IMR-90 (cell line): ENCODE results near the gene RASGRF2.

Experiments
- BHLHE40 ChIP-seq: fragments of 150-350 bp; IDR thresholded peaks from 2 replicates; pipeline ENCODE4 v1.6.1; 2016; ENCODE audit warnings: mild to moderate bottlenecking, low read depth, low read length
- CTCF ChIP-seq: conservative IDR thresholded peaks from 2 replicates; pipeline ENCODE4 v1.5.1; 2012; ENCODE audit warnings: mild to moderate bottlenecking, low read depth, low read length, improper control_type of control experiment
- ELK1 ChIP-seq: fragments of 150-350 bp; IDR thresholded peaks from 2 replicates; pipeline ENCODE4 v1.6.1; 2016; ENCODE audit warnings: low read depth, mild to moderate bottlenecking, low read length, moderate library complexity, borderline replicate concordance
- MXI1 ChIP-seq: IDR thresholded peaks from 2 replicates; pipeline ENCODE4 v1.6.1; 2012; ENCODE audit warnings: low read depth, mild to moderate bottlenecking, low read length, moderate library complexity, borderline replicate concordance
- POLR2A ChIP-seq: IDR thresholded peaks from 2 replicates; pipeline ENCODE4 v1.6.1; 2012; ENCODE audit warnings: mild to moderate bottlenecking, low read depth, low read length
- RCOR1 ChIP-seq: IDR thresholded peaks from 2 replicates; pipeline ENCODE4 v1.6.1; 2012; ENCODE audit warnings: mild to moderate bottlenecking, low read length, improper control_type of control experiment; ENCODE audit not compliant: insufficient replicate concordance
- RFX5 ChIP-seq: IDR thresholded peaks from 2 replicates; pipeline ENCODE4 v1.8.0; 2012; ENCODE audit warnings: low read depth, mild to moderate bottlenecking, low read length, moderate library complexity
- SMC3 ChIP-seq: fragments of 150-350 bp; IDR thresholded peaks from 2 replicates; pipeline ENCODE4 v1.6.1; 2016; ENCODE audit warnings: low read depth, mild to moderate bottlenecking, antibody characterized with exemption, low read length, moderate library complexity

GRCh38 chr5:81172710-81173109 is 212.5 kb downstream of the RASGRF2 start:
- TF ChIP-seq CTCF (no peak), RFX5 (no peak), BHLHE40 (no peak), SMC3 (no peak), RCOR1 (no peak), MXI1 (no peak), ELK1 (no peak), POLR2A (no peak)
